ENCODE data around the gene PACS2.
"Not testable (repeated sequence)": the region's sequence is repeated elsewhere in the genome, so short reads cannot be mapped to it uniquely, and the experiment has no call there.

Gene PACS2

GRCh38 chr14:105351920-105352851 lies 37.6 kb downstream of the PACS2 start:
- Histone ChIP-seq H3K4me2 (peak overlapping the region; percentile 39), H3K36me3 (peaks cover 51% of the 10 kb centered on the region), H3K27ac (no peak overlapping the region; the same call in 1 of the 2 replicates), H4K20me1 (peaks cover 60% of the 10 kb centered on the region), H3K4me1 (peaks cover 21% of the 10 kb centered on the region), H3K27me3 (no peaks in the 10 kb centered on the region), H3K4me3 (no peak overlapping the region), H3K9me3 (no peaks in the 10 kb centered on the region), H3K9ac (no peak overlapping the region)
- TF ChIP-seq Cebpa-rat (IDR thresholded peaks at IDR 0.05), result peak; percentile 99

GRCh38 chr14:105353136-105353535 lies 38.6 kb downstream of the PACS2 start:
- Histone ChIP-seq H3K27me3 (no peaks in the 10 kb centered on the region), H3K4me1 (peaks cover 16% of the 10 kb centered on the region), H3K36me3 (peaks cover 61% of the 10 kb centered on the region), H3K4me2 (no peak overlapping the region), H3K9ac (no peak overlapping the region), H3K9me3 (no peaks in the 10 kb centered on the region), H3K4me3 (no peak overlapping the region), H3K27ac (no peak overlapping the region), H4K20me1 (peaks cover 50% of the 10 kb centered on the region)
- no peak for TF ChIP-seq Cebpa-rat (IDR thresholded peaks at IDR 0.05)

GRCh38 chr14:105354541-105354940 lies 40.0 kb downstream of the PACS2 start:
- H3K4me1 ChIP-seq, result peaks cover 16% of the 10 kb centered on the region
- no peaks in the 10 kb centered on the region for H3K27me3 ChIP-seq
- peaks cover 59% of the 10 kb centered on the region for H3K36me3 ChIP-seq
- peak overlapping the region; percentile 35 for H3K27ac ChIP-seq
- TF ChIP-seq Cebpa-rat (IDR thresholded peaks at IDR 0.05), result no peak
- no peak overlapping the region for H3K9ac ChIP-seq
- H3K9me3 ChIP-seq, result no peaks in the 10 kb centered on the region
- peaks cover 36% of the 10 kb centered on the region for H4K20me1 ChIP-seq
- no peak overlapping the region for H3K4me3 ChIP-seq
- H3K4me2 ChIP-seq, result no peak overlapping the region

GRCh38 chr14:105355049-105355575 lies 40.6 kb downstream of the PACS2 start:
- H3K9me3 ChIP-seq, result no peaks in the 10 kb centered on the region
- TF ChIP-seq Cebpa-rat (IDR thresholded peaks at IDR 0.05), result no peak
- H3K4me2 ChIP-seq, result no peak overlapping the region
- H4K20me1 ChIP-seq, result peaks cover 31% of the 10 kb centered on the region
- H3K4me3 ChIP-seq, result no peak overlapping the region
- peak overlapping the region; percentile 35 for H3K27ac ChIP-seq
- H3K36me3 ChIP-seq, result peaks cover 53% of the 10 kb centered on the region
- H3K27me3 ChIP-seq, result no peaks in the 10 kb centered on the region
- H3K9ac ChIP-seq, result no peak overlapping the region
- H3K4me1 ChIP-seq, result peaks cover 16% of the 10 kb centered on the region

- TF ChIP-seq Cebpa-rat (IDR thresholded peaks at IDR 0.05), result no peak
- no peak overlapping the region for H3K4me2 ChIP-seq
- H3K27ac ChIP-seq, result no peak overlapping the region
- H4K20me1 ChIP-seq, result peaks cover 21% of the 10 kb centered on the region
- H3K9ac ChIP-seq, result no peak overlapping the region
- H3K9me3 ChIP-seq, result no peaks in the 10 kb centered on the region
- no peaks in the 10 kb centered on the region for H3K27me3 ChIP-seq
- peaks cover 55% of the 10 kb centered on the region for H3K36me3 ChIP-seq
- H3K4me1 ChIP-seq, result peaks cover 16% of the 10 kb centered on the region
- no peak overlapping the region for H3K4me3 ChIP-seq
These were observed 41.5 kb downstream of the PACS2 start for GRCh38 chr14:105355850-105356604.

GRCh38 chr14:105356927-105357326 lies 42.4 kb downstream of the PACS2 start:
- Histone ChIP-seq H3K27ac (no peak overlapping the region), H3K27me3 (no peaks in the 10 kb centered on the region), H3K4me3 (no peak overlapping the region), H3K4me2 (no peak overlapping the region), H3K9ac (no peak overlapping the region), H3K9me3 (no peaks in the 10 kb centered on the region), H3K36me3 (peaks cover 57% of the 10 kb centered on the region), H4K20me1 (peaks cover 12% of the 10 kb centered on the region), H3K4me1 (peaks cover 10% of the 10 kb centered on the region)
- TF ChIP-seq Cebpa-rat (IDR thresholded peaks at IDR 0.05), result no peak

GRCh38 chr14:105357626-105358025 lies 43.1 kb downstream of the PACS2 start:
- Histone ChIP-seq H3K4me2 (no peak overlapping the region), H3K4me3 (no peak overlapping the region), H3K9me3 (no peaks in the 10 kb centered on the region), H4K20me1 (peaks cover 5% of the 10 kb centered on the region), H3K9ac (no peak overlapping the region), H3K4me1 (peaks cover 3% of the 10 kb centered on the region), H3K27ac (no peak overlapping the region), H3K27me3 (no peaks in the 10 kb centered on the region), H3K36me3 (peaks cover 57% of the 10 kb centered on the region)
- TF ChIP-seq Cebpa-rat (IDR thresholded peaks at IDR 0.05), result no peak

- Histone ChIP-seq H4K20me1 (peaks cover 2% of the 10 kb centered on the region; the same call in 1 of the 2 replicates), H3K4me1 (peaks cover 1% of the 10 kb centered on the region), H3K27me3 (no peaks in the 10 kb centered on the region), H3K4me3 (no peak overlapping the region), H3K9me3 (no peaks in the 10 kb centered on the region), H3K36me3 (peaks cover 57% of the 10 kb centered on the region), H3K4me2 (no peak overlapping the region), H3K9ac (no peak overlapping the region), H3K27ac (no peak overlapping the region)
- no peak for TF ChIP-seq Cebpa-rat (IDR thresholded peaks at IDR 0.05)
These were observed 43.7 kb downstream of the PACS2 start for GRCh38 chr14:105358140-105358846.

- Histone ChIP-seq H3K36me3 (peaks cover 57% of the 10 kb centered on the region), H3K27me3 (no peaks in the 10 kb centered on the region), H3K9me3 (no peaks in the 10 kb centered on the region)
These were observed 44.4 kb downstream of the PACS2 start for GRCh38 chr14:105358943-105359342.

GRCh38 chr14:105361412-105361811 lies 46.9 kb downstream of the PACS2 start:
- peaks cover 27% of the 10 kb centered on the region for H3K4me1 ChIP-seq
- H3K4me3 ChIP-seq, H3K9me3 ChIP-seq, H3K27ac ChIP-seq, H3K4me2 ChIP-seq, H3K9ac ChIP-seq, H3K27me3 ChIP-seq: not testable (repeated sequence)
- peaks cover 27% of the 10 kb centered on the region for H4K20me1 ChIP-seq
- peaks cover 40% of the 10 kb centered on the region for H3K36me3 ChIP-seq

More at GRCh38 chr14:105358943-105359342, 44.4 kb downstream of the PACS2 start:
- H3K27ac ChIP-seq, result no peak overlapping the region
- peaks cover 8% of the 10 kb centered on the region for H3K4me1 ChIP-seq
- TF ChIP-seq Cebpa-rat (IDR thresholded peaks at IDR 0.05), result no peak
- peaks cover 8% of the 10 kb centered on the region; the same call in 1 of the 2 replicates for H4K20me1 ChIP-seq
- H3K4me2 ChIP-seq, result no peak overlapping the region
- no peak overlapping the region for H3K4me3 ChIP-seq
- no peak overlapping the region for H3K9ac ChIP-seq
